GM12878 (cell line): ENCODE results near the gene ZNF423. TPM values are rescaled to one million over a fixed set of nuclear protein-coding genes. Genes with fewer than 3 reads are reported as not detected.

Experiments used
- ATAC-seq: fragments of 200-7000 bp; cut with Tn5 transposase; 3 replicates; pipeline ENCODE4 v1.9.1; 2020; ENCODE audit warnings: mild to moderate bottlenecking, moderate library complexity
- BruUV-seq: library from RNA; stranded (reverse); fragments of 400-500 nt; replicated peaks from 2 replicates; lab custom pipeline; 2021; lab: Mats Ljungman, UMichigan
- CTCF ChIA-PET: fragments of 300-600 bp; sonication (Branson Sonifier 250); formaldehyde crosslinking; extraction: SDS; loops from one replicate; lab custom pipeline; 2021; ENCODE audit warnings: inconsistent platforms; lab: Yijun Ruan, JAX
- POLR2A ChIA-PET: fragments of 350-600 bp; formaldehyde crosslinking; extraction: SDS; loops from one replicate; lab custom pipeline; 2021; ENCODE audit warnings: inconsistent platforms; lab: Charles Lee
- RAD21 ChIA-PET: fragments of 300-600 bp; sonication (Branson Sonifier 250); formaldehyde crosslinking; loops from one replicate; lab custom pipeline; 2023; ENCODE audit warnings: antibody characterized with exemption; ENCODE audit not compliant: unreplicated experiment; lab: Charles Lee
- SMC1A ChIA-PET: fragments of 300-600 bp; sonication (Branson Sonifier 250); formaldehyde crosslinking; loops from one replicate; lab custom pipeline; 2023; ENCODE audit not compliant: unreplicated experiment, uncharacterized antibody; lab: Charles Lee
- DNase-seq: peaks from one replicate; pipeline ENCODE4 v3.0.0-alpha.2; 2011; ENCODE audit warnings: low read depth, low spot score
- FAIRE-seq: peaks from 3 replicates; lab custom pipeline; 2011; peaks lifted over from hg19 to GRCh38; lab: Jason Lieb, UNC
- H2AFZ ChIP-seq: 2 replicates; pipeline ENCODE4 v1.6.0; 2011; ENCODE audit warnings: low read depth, low read length, control low read depth; ENCODE audit not compliant: control insufficient read depth
- H3K27ac ChIP-seq: 2 replicates; pipeline ENCODE4 v1.5.1; 2011; ENCODE audit warnings: control low read depth; ENCODE audit not compliant: control insufficient read depth, insufficient read depth
- H3K27me3 ChIP-seq, 2 experiments: replicated peaks in 1 of 2; 2 replicates each; pipeline versions ENCODE4 v1.6.0 to v1.6.1; 2011; ENCODE audit warnings: low read length in 1 of 2; ENCODE audit not compliant: control insufficient read depth in 2 of 2, insufficient read depth in 2 of 2
- H3K36me3 ChIP-seq, 2 experiments: 2 replicates each; pipeline ENCODE4 v1.5.1; 2011; ENCODE audit warnings: low read length in 1 of 2; ENCODE audit not compliant: control insufficient read depth in 2 of 2, insufficient read depth in 2 of 2
- H3K4me1 ChIP-seq: 2 replicates; pipeline ENCODE4 v1.6.1; 2011; ENCODE audit warnings: mild to moderate bottlenecking, low read length, moderate library complexity, mixed read lengths; ENCODE audit not compliant: control insufficient read depth, insufficient read depth
- H3K4me2 ChIP-seq: 2 replicates; pipeline ENCODE4 v1.6.0; 2011; ENCODE audit warnings: control low read depth; ENCODE audit not compliant: control insufficient read depth, insufficient read depth
- H3K4me3 ChIP-seq: fragments of 200-600 bp; sonication (generic); 2 replicates; pipeline ENCODE4 v1.5.1; 2016
- H3K79me2 ChIP-seq: 2 replicates; pipeline ENCODE4 v1.6.0; 2011; ENCODE audit warnings: low read length; ENCODE audit not compliant: control insufficient read depth, insufficient read depth
- H3K9ac ChIP-seq: 2 replicates; pipeline ENCODE4 v1.8.0; 2011; ENCODE audit warnings: low read length, control low read depth, mixed read lengths; ENCODE audit not compliant: control insufficient read depth, insufficient read depth
- H3K9me3 ChIP-seq: replicated peaks from 3 replicates; pipeline ENCODE4 v1.5.1; 2011; ENCODE audit warnings: mild to moderate bottlenecking, low read length; ENCODE audit not compliant: control insufficient read depth, insufficient read depth
- H4K20me1 ChIP-seq: 2 replicates; pipeline ENCODE4 v1.6.0; 2011; ENCODE audit not compliant: control insufficient read depth, insufficient read depth
- BRCA1 ChIP-seq: IDR thresholded peaks from 2 replicates; pipeline ENCODE4 v1.6.1; 2011; ENCODE audit warnings: low read depth, low read length, improper control_type of control experiment
- CHD2 ChIP-seq: IDR thresholded peaks from 2 replicates; pipeline ENCODE4 v1.6.1; 2011; ENCODE audit warnings: low read depth, low read length, improper control_type of control experiment, borderline replicate concordance
- CREM ChIP-seq: IDR thresholded peaks from 2 replicates; pipeline ENCODE4 v1.6.1; 2014; ENCODE audit warnings: antibody characterized with exemption, low read depth
- DPF2 ChIP-seq: fragments of 450-650 bp; IDR thresholded peaks from 2 replicates; pipeline ENCODE4 v1.6.1; 2017; ENCODE audit warnings: mild to moderate bottlenecking
- FOXM1 ChIP-seq: IDR thresholded peaks from 2 replicates; pipeline ENCODE4 v1.6.1; 2012; ENCODE audit warnings: low read depth, mild to moderate bottlenecking, inconsistent platforms, low read length, moderate library complexity
- HSF1 ChIP-seq: fragments of 150-350 bp; IDR thresholded peaks from 2 replicates; pipeline ENCODE4 v1.6.1; 2014; ENCODE audit warnings: mild to moderate bottlenecking, low read depth, low read length
- RAD21 ChIP-seq: IDR thresholded peaks from 2 replicates; pipeline ENCODE4 v1.6.1; 2011; ENCODE audit warnings: mild to moderate bottlenecking, low read depth, low read length, moderate library complexity; ENCODE audit not compliant: insufficient read depth
- RUNX3 ChIP-seq: IDR thresholded peaks from 2 replicates; pipeline ENCODE4 v1.6.1; 2012; ENCODE audit warnings: low read length, inconsistent platforms
- SMAD5 ChIP-seq: IDR thresholded peaks from 2 replicates; pipeline ENCODE4 v1.6.1; 2016; ENCODE audit warnings: antibody characterized with exemption, low read depth
- TCF12 ChIP-seq: IDR thresholded peaks from 2 replicates; pipeline ENCODE4 v1.6.1; 2011; ENCODE audit warnings: low read depth, mild to moderate bottlenecking, low read length
- ZNF217 ChIP-seq: fragments of 450-650 bp; IDR thresholded peaks from 2 replicates; pipeline ENCODE4 v1.6.1; 2017; ENCODE audit warnings: antibody characterized with exemption, mild to moderate bottlenecking
- WGBS: methylation state at CpG from one replicate; pipeline ENCODE4 v1.1.6; 2016; ENCODE audit warnings: low lambda C conversion rate; ENCODE audit not compliant: insufficient replicate concordance, insufficient coverage; ENCODE audit errors: missing lambda C conversion rate; 5-methylcytosine and 5-hydroxymethylcytosine counted together
- in situ Hi-C: fragments of 300-500 bp; cut with MboI; formaldehyde crosslinking; loops from 9 replicates; pipeline ENCODE4 v1.14.3; 2018; ENCODE audit warnings: mixed read lengths
- intact Hi-C: fragments of 100-400 bp; cut with micrococcal nuclease; formaldehyde crosslinking; loops from one replicate; pipeline ENCODE4 v1.14.2; 2022; ENCODE audit not compliant: unreplicated experiment
- polyA plus RNA-seq, 11 experiments: library from polyadenylated mRNA; depleted of rRNA in 4 of 11; unstranded in 6 of 11; stranded (reverse) in 5 of 11; fragments of >200 nt; fragmentation: Nextera tagmentation in 4 of 11; fragmentation: Illumina TruSeq in 1 of 11; extraction: Ambion mirVana in 4 of 11; extraction: Trizol in 1 of 11; gene quantifications; 1 replicate in 1 of 11; 2 replicates in 10 of 11; pipeline versions ENCODE4 v1.2.1 to v1.2.3, GENCODE V29; 2011 to 2016; ENCODE audit warnings: inconsistent platforms in 2 of 11, missing spikeins in 2 of 11, low read depth in 1 of 11
- total RNA-seq, 4 experiments: library from RNA; depleted of rRNA in 3 of 4; stranded (reverse); fragments of >200 nt in 3 of 4; fragmentation: Illumina TruSeq in 1 of 4; extraction: Trizol in 1 of 4; gene quantifications; 2 replicates each; pipeline versions ENCODE4 v1.2.1 to v1.2.3, GENCODE V29; 2013 to 2021
- TF ChIP-seq, protein P1 (sequence below): fragments of 450-650 bp; conservative IDR thresholded peaks from 2 replicates; pipeline ENCODE4 v1.6.1; 2017; ENCODE audit warnings: mild to moderate bottlenecking, moderate library complexity
- TF ChIP-seq, protein P2 (sequence below): IDR thresholded peaks from 2 replicates; pipeline ENCODE4 v1.6.1; 2012; ENCODE audit warnings: low read depth, low read length, improper control_type of control experiment
- TF ChIP-seq, protein P3 (sequence below): fragments of 150-350 bp; IDR thresholded peaks from 2 replicates; pipeline ENCODE4 v1.6.1; 2016; ENCODE audit warnings: low read depth, low read length

The ZNF423 gene
- total and polyA plus RNA-seq, 10 of the 15 experiments (the other 5 are each of a cell fraction or from before 2014, with no cell fraction given) = 0.03 to 0.64 (median 0.10) TPM

DNA sequence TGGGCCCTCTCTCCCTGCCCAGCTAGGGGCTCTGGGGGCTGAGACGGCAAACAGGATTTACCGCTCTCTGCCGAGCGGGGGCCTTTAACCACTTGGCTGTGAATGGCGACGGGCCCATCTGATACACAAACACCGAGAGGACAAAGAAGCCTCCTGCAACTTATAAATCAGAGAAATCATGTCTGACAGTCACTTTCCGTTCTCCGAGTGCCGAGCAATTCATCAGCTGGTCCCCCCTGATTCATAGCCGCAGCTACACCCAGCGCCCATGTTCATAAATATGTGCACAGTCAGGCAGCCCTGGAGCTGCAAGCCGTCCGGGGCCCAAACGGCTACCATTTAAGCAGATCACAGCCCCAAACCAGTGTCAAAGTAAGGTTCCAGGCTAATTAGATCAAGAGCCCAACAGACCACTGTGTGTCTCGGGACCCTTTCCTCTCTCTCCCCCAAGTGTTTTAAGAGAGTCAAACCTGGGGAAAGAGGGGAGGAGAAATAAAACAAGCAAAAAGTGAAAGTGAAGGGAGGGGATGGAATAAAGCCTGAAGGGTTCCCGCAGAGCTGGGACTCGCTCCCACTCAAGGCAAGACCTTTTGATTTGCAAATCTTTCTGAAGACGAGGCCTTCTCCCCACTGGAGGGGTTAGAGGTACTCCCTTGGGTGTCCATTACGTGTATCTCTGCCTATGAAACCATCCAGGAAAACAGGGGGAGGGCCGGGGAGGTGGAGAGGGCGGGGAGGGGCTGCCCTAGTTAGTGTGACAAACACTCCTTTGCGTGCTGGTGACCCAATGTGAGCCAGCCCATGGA is 327.6 kb downstream of the ZNF423 start:
- SMC1A ChIA-PET = no interaction called here
- H3K4me3 ChIP-seq = peak overlapping the region; percentile 3; the same call in 1 of the 2 replicates
- TF ChIP-seq, protein P1, sequence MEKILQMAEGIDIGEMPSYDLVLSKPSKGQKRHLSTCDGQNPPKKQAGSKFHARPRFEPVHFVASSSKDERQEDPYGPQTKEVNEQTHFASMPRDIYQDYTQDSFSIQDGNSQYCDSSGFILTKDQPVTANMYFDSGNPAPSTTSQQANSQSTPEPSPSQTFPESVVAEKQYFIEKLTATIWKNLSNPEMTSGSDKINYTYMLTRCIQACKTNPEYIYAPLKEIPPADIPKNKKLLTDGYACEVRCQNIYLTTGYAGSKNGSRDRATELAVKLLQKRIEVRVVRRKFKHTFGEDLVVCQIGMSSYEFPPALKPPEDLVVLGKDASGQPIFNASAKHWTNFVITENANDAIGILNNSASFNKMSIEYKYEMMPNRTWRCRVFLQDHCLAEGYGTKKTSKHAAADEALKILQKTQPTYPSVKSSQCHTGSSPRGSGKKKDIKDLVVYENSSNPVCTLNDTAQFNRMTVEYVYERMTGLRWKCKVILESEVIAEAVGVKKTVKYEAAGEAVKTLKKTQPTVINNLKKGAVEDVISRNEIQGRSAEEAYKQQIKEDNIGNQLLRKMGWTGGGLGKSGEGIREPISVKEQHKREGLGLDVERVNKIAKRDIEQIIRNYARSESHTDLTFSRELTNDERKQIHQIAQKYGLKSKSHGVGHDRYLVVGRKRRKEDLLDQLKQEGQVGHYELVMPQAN = no peak
- TF ChIP-seq RUNX3 (no peak), HSF1 (no peak), CREM (no peak), CHD2 (no peak), SMAD5 (no peak), FOXM1 (no peak), TCF12 (no peak), BRCA1 (no peak), ZNF217 (no peak), RAD21 (no peak), DPF2 (no peak)
- TF ChIP-seq, protein P2, sequence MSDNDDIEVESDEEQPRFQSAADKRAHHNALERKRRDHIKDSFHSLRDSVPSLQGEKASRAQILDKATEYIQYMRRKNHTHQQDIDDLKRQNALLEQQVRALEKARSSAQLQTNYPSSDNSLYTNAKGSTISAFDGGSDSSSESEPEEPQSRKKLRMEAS = no peak
- TF ChIP-seq, protein P3, sequence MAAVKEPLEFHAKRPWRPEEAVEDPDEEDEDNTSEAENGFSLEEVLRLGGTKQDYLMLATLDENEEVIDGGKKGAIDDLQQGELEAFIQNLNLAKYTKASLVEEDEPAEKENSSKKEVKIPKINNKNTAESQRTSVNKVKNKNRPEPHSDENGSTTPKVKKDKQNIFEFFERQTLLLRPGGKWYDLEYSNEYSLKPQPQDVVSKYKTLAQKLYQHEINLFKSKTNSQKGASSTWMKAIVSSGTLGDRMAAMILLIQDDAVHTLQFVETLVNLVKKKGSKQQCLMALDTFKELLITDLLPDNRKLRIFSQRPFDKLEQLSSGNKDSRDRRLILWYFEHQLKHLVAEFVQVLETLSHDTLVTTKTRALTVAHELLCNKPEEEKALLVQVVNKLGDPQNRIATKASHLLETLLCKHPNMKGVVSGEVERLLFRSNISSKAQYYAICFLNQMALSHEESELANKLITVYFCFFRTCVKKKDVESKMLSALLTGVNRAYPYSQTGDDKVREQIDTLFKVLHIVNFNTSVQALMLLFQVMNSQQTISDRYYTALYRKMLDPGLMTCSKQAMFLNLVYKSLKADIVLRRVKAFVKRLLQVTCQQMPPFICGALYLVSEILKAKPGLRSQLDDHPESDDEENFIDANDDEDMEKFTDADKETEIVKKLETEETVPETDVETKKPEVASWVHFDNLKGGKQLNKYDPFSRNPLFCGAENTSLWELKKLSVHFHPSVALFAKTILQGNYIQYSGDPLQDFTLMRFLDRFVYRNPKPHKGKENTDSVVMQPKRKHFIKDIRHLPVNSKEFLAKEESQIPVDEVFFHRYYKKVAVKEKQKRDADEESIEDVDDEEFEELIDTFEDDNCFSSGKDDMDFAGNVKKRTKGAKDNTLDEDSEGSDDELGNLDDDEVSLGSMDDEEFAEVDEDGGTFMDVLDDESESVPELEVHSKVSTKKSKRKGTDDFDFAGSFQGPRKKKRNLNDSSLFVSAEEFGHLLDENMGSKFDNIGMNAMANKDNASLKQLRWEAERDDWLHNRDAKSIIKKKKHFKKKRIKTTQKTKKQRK = no peak

More for the DNA sequence above, 327.6 kb downstream of the ZNF423 start:
- intact Hi-C loops = no loop called here
- BruUV-seq = no TSS peak
- POLR2A ChIA-PET = interaction anchor here (0.6 kb wide), 1 partner anchor 172 kb away, joined by 4 read pairs; no protein-coding TSS in a partner anchor
- ATAC-seq (no peak; the same call in 2 of the 3 replicates), FAIRE-seq (peak; percentile 35), DNase-seq (no peak)
- peak overlapping the region; percentile 59 for H2AFZ ChIP-seq
- H4K20me1 ChIP-seq = no peaks in the 10 kb centered on the region
- RAD21 ChIA-PET = no interaction called here
- peak overlapping the region; percentile 24; the same call in 1 of the 2 replicates for H3K4me2 ChIP-seq
- H3K27me3 ChIP-seq = no peaks in the 10 kb centered on the region; a peak in 1 of 4 replicates
- CTCF ChIA-PET = interaction anchor here (0.7 kb wide), 1 partner anchor 1452 kb away, joined by 3 read pairs; no protein-coding TSS in a partner anchor
- H3K79me2 ChIP-seq = no peaks in the 10 kb centered on the region
- in situ Hi-C loops = no loop called here
- H3K9ac ChIP-seq = no peak overlapping the region; the same call in 1 of the 2 replicates
- H3K27ac ChIP-seq = no peak overlapping the region
- H3K4me1 ChIP-seq = peaks cover 8% of the 10 kb centered on the region
- 38% methylated on average over 23 of the region's 23 CpGs for WGBS
- H3K9me3 ChIP-seq = no peaks in the 10 kb centered on the region
- H3K36me3 ChIP-seq = no peaks in the 10 kb centered on the region
